Endodermal cell (in vitro differentiated cells): ENCODE results near the gene SMPD3. TPM values are rescaled to one million over a fixed set of nuclear protein-coding genes. Genes with fewer than 3 reads are reported as not detected.

ENCODE experiments used
- DNase-seq: peaks from one replicate; pipeline ENCODE4 v3.0.0-alpha.2; 2017
- H3K27ac ChIP-seq: 2 replicates; pipeline ENCODE4 v1.5.1; 2013; ENCODE audit warnings: mild to moderate bottlenecking, low read depth, low read length, moderate library complexity
- H3K27me3 ChIP-seq: 2 replicates; pipeline ENCODE4 v1.6.1; 2013; ENCODE audit warnings: mild to moderate bottlenecking, low read length, moderate library complexity; ENCODE audit not compliant: insufficient read depth, control insufficient read depth, poor library complexity, severe bottlenecking
- H3K36me3 ChIP-seq: 2 replicates; pipeline ENCODE4 v1.7.0; 2013; ENCODE audit warnings: mild to moderate bottlenecking, low read length, moderate library complexity; ENCODE audit not compliant: control insufficient read depth, insufficient read depth
- H3K4me1 ChIP-seq: one replicate; pipeline ENCODE4 v1.7.0; 2013; ENCODE audit warnings: low read length; ENCODE audit not compliant: control insufficient read depth, insufficient read depth
- H3K4me3 ChIP-seq: 2 replicates; pipeline ENCODE4 v1.5.1; 2013; ENCODE audit warnings: mild to moderate bottlenecking, low read length, moderate library complexity
- H3K9ac ChIP-seq: 2 replicates; pipeline ENCODE4 v1.6.1; 2013; ENCODE audit warnings: mild to moderate bottlenecking, low read length, moderate library complexity; ENCODE audit not compliant: poor library complexity, severe bottlenecking; ENCODE audit errors: extremely low read depth
- H3K9me3 ChIP-seq: 2 replicates; pipeline ENCODE4 v1.6.1; 2013; ENCODE audit warnings: mild to moderate bottlenecking, low read length, moderate library complexity; ENCODE audit not compliant: control insufficient read depth
- H3K27ac Mint-ChIP-seq: 2 replicates; pipeline ENCODE4 v1.8.0; 2020; ENCODE audit warnings: mixed read lengths
- H3K27me3 Mint-ChIP-seq: 2 replicates; pipeline ENCODE4 v1.8.0; 2021; ENCODE audit warnings: mild to moderate bottlenecking, mixed read lengths; ENCODE audit not compliant: insufficient read depth
- H3K36me3 Mint-ChIP-seq: 2 replicates; pipeline ENCODE4 v1.8.0; 2020; ENCODE audit warnings: low read depth, mixed read lengths
- H3K4me1 Mint-ChIP-seq: 2 replicates; pipeline ENCODE4 v1.8.0; 2020; ENCODE audit warnings: mixed read lengths
- H3K4me3 Mint-ChIP-seq: 2 replicates; pipeline ENCODE4 v1.8.0; 2020; ENCODE audit warnings: mild to moderate bottlenecking, moderate library complexity, mixed read lengths
- H3K9me3 Mint-ChIP-seq: 2 replicates; pipeline ENCODE4 v1.8.0; 2020; ENCODE audit warnings: mild to moderate bottlenecking, mixed read lengths
- CTCF ChIP-seq: fragments of 200-600 bp; sonication (generic); conservative IDR thresholded peaks from 2 replicates; pipeline ENCODE4 v1.5.0; 2021; ENCODE audit warnings: antibody characterized with exemption, mild to moderate bottlenecking
- WGBS, 2 experiments: methylation state at CpG; one replicate each; pipeline versions ENCODE4 v1.1.5 to v1.1.7; 2013; ENCODE audit warnings: missing lambda C conversion rate in 2 of 2, mixed read lengths in 1 of 2; ENCODE audit not compliant: insufficient coverage in 1 of 2, insufficient read length in 1 of 2; 5-methylcytosine and 5-hydroxymethylcytosine counted together
- total RNA-seq, 2 donors: library from RNA; stranded (reverse); fragmentation: NEBNext Ultra II Directional in 1 of 2; extraction: Animal tissue kit (Norgen Biotek cat#: 25700) in 1 of 2; gene quantifications; 2 replicates in 1 of 2; 3 replicates in 1 of 2; pipeline ENCODE4 v1.2.1, GENCODE V29; 2021

SMPD3 gene
- total RNA-seq, 2 donors from 2014 or later, result 0.07 TPM; not detected in 1

GRCh38 chr16:68463904-68464303, 15.6 kb upstream of the SMPD3 start:
- Mint-ChIP-seq H3K4me1 (no peaks in the 10 kb centered on the region), H3K36me3 (no peaks in the 10 kb centered on the region), H3K27me3 (peaks cover 2% of the 10 kb centered on the region), H3K9me3 (no peaks in the 10 kb centered on the region), H3K27ac (no peak overlapping the region), H3K4me3 (no peak overlapping the region)
- Histone ChIP-seq H3K27me3 (no peaks in the 10 kb centered on the region), H3K36me3 (no peaks in the 10 kb centered on the region), H3K4me3 (no peak overlapping the region), H3K27ac (no peak overlapping the region), H3K9me3 (no peaks in the 10 kb centered on the region), H3K9ac (no peak overlapping the region), H3K4me1 (no peaks in the 10 kb centered on the region)
- DNase-seq, result no peak
- TF ChIP-seq CTCF, result no peak
- WGBS, 2 experiments, result 81 to 83% methylated on average over 1 of the region's 2 CpGs

- H3K4me1 Mint-ChIP-seq, result no peaks in the 10 kb centered on the region
These were observed 11.8 kb upstream of the SMPD3 start for GRCh38 chr16:68460067-68460466.

GRCh38 chr16:68459457-68459856, 11.1 kb upstream of the SMPD3 start:
- H3K27me3 Mint-ChIP-seq, result no peaks in the 10 kb centered on the region
- no peak overlapping the region for H3K27ac ChIP-seq
- H3K4me1 Mint-ChIP-seq, result no peaks in the 10 kb centered on the region
- no peaks in the 10 kb centered on the region for H3K4me1 ChIP-seq
- no peaks in the 10 kb centered on the region for H3K27me3 ChIP-seq
- H3K36me3 ChIP-seq, result no peaks in the 10 kb centered on the region
- no peaks in the 10 kb centered on the region for H3K36me3 Mint-ChIP-seq
- H3K9ac ChIP-seq, result no peak overlapping the region
- H3K9me3 Mint-ChIP-seq, result no peaks in the 10 kb centered on the region
- H3K27ac Mint-ChIP-seq, result no peak overlapping the region
- TF ChIP-seq CTCF, result no peak
- 89 to 92% methylated on average over 3 to 4 of the region's 4 CpGs for WGBS, 2 experiments
- no peaks in the 10 kb centered on the region for H3K9me3 ChIP-seq
- no peak overlapping the region for H3K4me3 Mint-ChIP-seq
- H3K4me3 ChIP-seq, result no peak overlapping the region
- no peak for DNase-seq

More at GRCh38 chr16:68460067-68460466, 11.8 kb upstream of the SMPD3 start:
- DNase-seq, result no peak
- Mint-ChIP-seq H3K27ac (no peak overlapping the region), H3K36me3 (no peaks in the 10 kb centered on the region), H3K27me3 (no peaks in the 10 kb centered on the region), H3K4me3 (no peak overlapping the region), H3K9me3 (no peaks in the 10 kb centered on the region)
- no peak overlapping the region for H3K4me3 ChIP-seq
- no peak overlapping the region for H3K27ac ChIP-seq
- no peak overlapping the region for H3K9ac ChIP-seq
- H3K27me3 ChIP-seq, result no peaks in the 10 kb centered on the region
- WGBS, 2 experiments, result 93 to 100% methylated on average over 1 to 2 of the region's 3 CpGs
- H3K4me1 ChIP-seq, result no peaks in the 10 kb centered on the region
- no peak for TF ChIP-seq CTCF
- H3K9me3 ChIP-seq, result no peaks in the 10 kb centered on the region
- no peaks in the 10 kb centered on the region for H3K36me3 ChIP-seq
